Prostate gland (tissue), 2 donors: ENCODE measurements around the gene CCDC86. TPM values are rescaled to one million over a fixed set of nuclear protein-coding genes. Genes with fewer than 3 reads are reported as not detected.
A peak's percentile ranks its signal among the peaks of the same experiment; 100 is the strongest.

Source experiments
- DNase-seq: peaks from one replicate; pipeline ENCODE4 v3.0.0-alpha.2; 2019; ENCODE audit warnings: low spot score
- H3K27ac ChIP-seq, 2 donors: fragments of 200-600 bp; sonication (generic); 2 replicates each; pipeline ENCODE4 v1.5.1; 2017 to 2019
- H3K27me3 ChIP-seq: fragments of 200-600 bp; sonication (generic); replicated peaks from 2 replicates; pipeline ENCODE4 v1.5.1; 2019; ENCODE audit not compliant: insufficient read depth
- H3K36me3 ChIP-seq, 2 donors: fragments of 200-600 bp; sonication (generic); 1 replicate in 1 of 2; 2 replicates in 1 of 2; pipeline versions ENCODE4 v1.5.1 to v1.8.1; 2017 to 2019
- H3K4me1 ChIP-seq: fragments of 200-600 bp; sonication (generic); replicated peaks from 2 replicates; pipeline ENCODE4 v1.5.1; 2019
- H3K4me3 ChIP-seq, 2 donors: fragments of 200-600 bp; sonication (generic); 2 replicates each; pipeline ENCODE4 v1.5.1; 2017 to 2019
- H3K9me3 ChIP-seq: fragments of 200-600 bp; sonication (generic); 2 replicates; pipeline ENCODE4 v1.5.1; 2017
- POLR2A ChIP-seq: fragments of 450-650 bp; IDR thresholded peaks from one replicate; pipeline ENCODE4 v1.6.1; 2016; ENCODE audit warnings: antibody characterized with exemption, mild to moderate bottlenecking
- POLR2AphosphoS5 ChIP-seq: sonication (generic); formaldehyde crosslinking; IDR thresholded peaks from one replicate; pipeline ENCODE4 v1.6.1; 2017; ENCODE audit warnings: antibody characterized with exemption
- WGBS: methylation state at CpG from one replicate; pipeline ENCODE4 v1.1.5; 2018; 5-methylcytosine and 5-hydroxymethylcytosine counted together
- intact Hi-C: fragments of 100-400 bp; cut with DNase I; formaldehyde crosslinking; loops from one replicate; pipeline ENCODE4 v1.14.2; 2022
- total RNA-seq, 2 donors: library from RNA; depleted of rRNA; stranded (reverse); fragments of >200 nt; gene quantifications; one replicate each; pipeline ENCODE4 v1.1.0, GENCODE V29; 2016
- TF ChIP-seq, protein P1 (sequence below), 4 experiments: fragments of 200-600 bp in 2 of 4; fragments of 450-650 bp in 2 of 4; sonication (generic) in 2 of 4; IDR thresholded peaks; 1 replicate in 3 of 4; 2 replicates in 1 of 4; pipeline ENCODE4 v1.5.1; 2016 to 2019; ENCODE audit warnings: antibody characterized with exemption in 4 of 4, mild to moderate bottlenecking in 2 of 4, moderate library complexity in 2 of 4

The CCDC86 gene
- total RNA-seq, 2 donors from 2014 or later = 48.7 to 56.7 TPM

- H3K9me3 ChIP-seq = no peaks in the 10 kb centered on the region
- no peaks in the 10 kb centered on the region for H3K36me3 ChIP-seq
- intact Hi-C loops = loop anchor here (5.0 kb wide), 1 partner anchor 34 kb away; no protein-coding TSS in a partner anchor
- H3K4me3 ChIP-seq = peak overlapping the region; percentile 51 to 63
- H3K27ac ChIP-seq = peak overlapping the region; percentile 70 to 79
- peaks cover 22% of the 10 kb centered on the region for H3K4me1 ChIP-seq
- H3K27me3 ChIP-seq = no peaks in the 10 kb centered on the region
- WGBS = 8% methylated on average over 23 of the region's 23 CpGs
- TF ChIP-seq POLR2AphosphoS5 = no peak
- TF ChIP-seq POLR2A = no peak
- TF ChIP-seq, protein P1, sequence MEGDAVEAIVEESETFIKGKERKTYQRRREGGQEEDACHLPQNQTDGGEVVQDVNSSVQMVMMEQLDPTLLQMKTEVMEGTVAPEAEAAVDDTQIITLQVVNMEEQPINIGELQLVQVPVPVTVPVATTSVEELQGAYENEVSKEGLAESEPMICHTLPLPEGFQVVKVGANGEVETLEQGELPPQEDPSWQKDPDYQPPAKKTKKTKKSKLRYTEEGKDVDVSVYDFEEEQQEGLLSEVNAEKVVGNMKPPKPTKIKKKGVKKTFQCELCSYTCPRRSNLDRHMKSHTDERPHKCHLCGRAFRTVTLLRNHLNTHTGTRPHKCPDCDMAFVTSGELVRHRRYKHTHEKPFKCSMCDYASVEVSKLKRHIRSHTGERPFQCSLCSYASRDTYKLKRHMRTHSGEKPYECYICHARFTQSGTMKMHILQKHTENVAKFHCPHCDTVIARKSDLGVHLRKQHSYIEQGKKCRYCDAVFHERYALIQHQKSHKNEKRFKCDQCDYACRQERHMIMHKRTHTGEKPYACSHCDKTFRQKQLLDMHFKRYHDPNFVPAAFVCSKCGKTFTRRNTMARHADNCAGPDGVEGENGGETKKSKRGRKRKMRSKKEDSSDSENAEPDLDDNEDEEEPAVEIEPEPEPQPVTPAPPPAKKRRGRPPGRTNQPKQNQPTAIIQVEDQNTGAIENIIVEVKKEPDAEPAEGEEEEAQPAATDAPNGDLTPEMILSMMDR (IDR thresholded peaks at IDR 0.05) = no peak
- DNase-seq = no peak
These were observed 1.0 kb downstream of the CCDC86 start for GRCh38 chr11:60842668-60843600.

DNA sequence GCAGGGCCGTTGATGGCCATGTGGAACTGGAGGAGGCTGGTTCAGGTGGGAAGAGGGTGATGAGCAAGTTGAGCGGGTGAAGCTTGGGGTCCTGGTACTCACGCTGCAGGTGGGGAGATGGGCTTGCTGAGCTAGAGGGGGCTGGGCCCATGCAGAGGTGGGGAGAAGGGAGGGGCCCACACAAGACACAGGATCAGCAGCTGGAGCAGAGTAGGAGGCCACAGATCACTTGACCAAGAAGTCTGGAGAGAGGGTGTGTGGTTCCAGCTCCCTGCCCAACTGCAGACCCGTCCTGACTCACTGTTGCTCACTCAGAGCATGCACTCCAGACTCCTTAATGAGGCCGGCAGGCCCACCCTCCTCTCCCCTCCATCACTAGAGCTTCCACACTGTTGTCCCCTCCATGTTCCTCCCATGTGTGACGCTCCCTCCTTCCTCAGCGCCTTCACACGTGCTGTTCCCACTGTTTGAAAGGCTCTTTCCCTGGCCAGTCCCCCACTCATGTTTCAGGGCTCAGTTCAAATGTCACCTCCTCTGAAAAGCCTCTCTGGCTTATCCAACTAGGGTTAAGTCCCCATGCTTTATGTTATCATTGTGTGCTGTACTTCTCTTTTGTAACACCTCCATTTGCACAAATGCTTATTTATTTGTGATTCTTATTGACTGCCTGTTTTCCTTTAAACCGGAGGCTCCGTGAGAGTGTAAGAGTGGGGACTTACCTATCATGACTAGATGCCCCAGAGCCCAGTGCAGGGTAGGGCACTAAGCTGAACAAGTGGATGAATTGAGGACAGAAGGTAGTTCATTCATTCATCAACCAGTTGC is 2.3 kb downstream of the CCDC86 start:
- 45% methylated on average over 10 of the region's 10 CpGs for WGBS
- peak overlapping the region in 1 of 2 donors; percentile 63 for H3K4me3 ChIP-seq
- H3K27ac ChIP-seq = peak overlapping the region; percentile 70 to 79
- intact Hi-C loops = loop anchor here (5.0 kb wide), 1 partner anchor 33 kb away; no protein-coding TSS in a partner anchor
- peaks cover 0 to 4% of the 10 kb centered on the region in 2 donors for H3K36me3 ChIP-seq
- H3K9me3 ChIP-seq = no peaks in the 10 kb centered on the region
- TF ChIP-seq, protein P1 (IDR thresholded peaks at IDR 0.05) = no peak
- no peak for TF ChIP-seq POLR2AphosphoS5
- no peak for TF ChIP-seq POLR2A
- H3K27me3 ChIP-seq = no peaks in the 10 kb centered on the region
- peaks cover 22% of the 10 kb centered on the region for H3K4me1 ChIP-seq
- no peak for DNase-seq

GRCh38 chr11:60844870-60845221 is 2.9 kb downstream of the CCDC86 start:
- Histone ChIP-seq H3K4me3 (no peak overlapping the region), H3K9me3 (no peaks in the 10 kb centered on the region), H3K36me3 (peaks cover 0 to 4% of the 10 kb centered on the region in 2 donors), H3K27ac (peak overlapping the region; percentile 47 to 79), H3K4me1 (peaks cover 22% of the 10 kb centered on the region), H3K27me3 (no peaks in the 10 kb centered on the region)
- peak; percentile 74 for DNase-seq
- no peak for TF ChIP-seq POLR2A
- peak; percentile 89 for TF ChIP-seq POLR2AphosphoS5
- intact Hi-C loops = loop anchor here (5.0 kb wide), 1 partner anchor 32 kb away; no protein-coding TSS in a partner anchor
- 17% methylated on average over 4 of the region's 4 CpGs for WGBS

DNA sequence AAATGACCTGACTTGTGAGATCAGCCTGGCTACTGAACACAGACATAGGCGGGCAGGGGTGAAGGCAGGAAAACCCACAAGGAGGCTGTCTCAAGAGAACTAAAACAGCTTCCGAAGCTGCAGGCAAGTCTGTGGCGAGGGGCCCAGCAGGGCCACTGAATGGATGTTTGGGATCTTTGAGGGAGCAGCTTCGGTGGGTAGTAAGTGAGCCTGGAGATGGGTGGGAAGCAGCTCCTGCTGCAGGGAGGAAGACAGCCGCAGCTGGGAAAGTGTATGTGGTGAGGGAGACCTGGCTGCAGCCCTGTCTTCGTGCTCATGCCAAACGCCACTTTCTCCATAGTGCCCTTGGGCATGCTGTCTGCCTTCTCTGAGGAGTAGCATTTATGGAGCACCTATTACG is 3.4 kb downstream of the CCDC86 start:
- Histone ChIP-seq H3K27ac (peak overlapping the region in 1 of 2 donors; percentile 55), H3K27me3 (no peaks in the 10 kb centered on the region), H3K36me3 (peaks cover 1 to 6% of the 10 kb centered on the region in 2 donors), H3K4me1 (peaks cover 22% of the 10 kb centered on the region), H3K9me3 (no peaks in the 10 kb centered on the region), H3K4me3 (peak overlapping the region in 1 of 2 donors; percentile 3)
- 58% methylated on average over 8 of the region's 8 CpGs for WGBS
- DNase-seq = no peak
- no peak for TF ChIP-seq POLR2A
- TF ChIP-seq, protein P1 (IDR thresholded peaks at IDR 0.05) = no peak
- TF ChIP-seq POLR2AphosphoS5 = no peak
- intact Hi-C loops = no loop called here

DNA sequence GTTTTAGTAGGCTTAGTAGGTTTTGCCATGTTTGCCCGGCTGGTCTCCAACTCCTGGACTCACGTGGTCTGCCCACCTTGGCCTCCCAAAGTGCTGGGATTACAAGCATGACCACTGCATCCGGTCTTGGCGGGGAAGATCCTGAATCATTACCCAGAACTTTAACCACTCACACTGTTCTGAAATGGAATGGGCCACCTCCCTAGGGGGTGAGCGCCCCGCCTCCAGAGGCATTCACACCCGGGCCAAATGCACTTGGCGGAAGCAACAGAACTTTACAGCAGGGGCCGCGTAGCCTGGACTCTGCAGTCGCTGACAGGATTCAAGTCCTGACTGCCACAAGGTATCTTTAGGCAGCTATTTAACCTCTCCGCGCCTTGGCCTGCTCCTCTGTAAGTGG is 5.4 kb downstream of the CCDC86 start:
- peaks cover 3 to 10% of the 10 kb centered on the region in 2 donors for H3K36me3 ChIP-seq
- DNase-seq = no peak
- H3K27me3 ChIP-seq = no peaks in the 10 kb centered on the region
- intact Hi-C loops = no loop called here
- TF ChIP-seq POLR2AphosphoS5 (no peak), POLR2A (no peak)
- TF ChIP-seq, protein P1 (IDR thresholded peaks at IDR 0.05) = no peak
- H3K4me3 ChIP-seq = no peak overlapping the region
- WGBS = 69% methylated on average over 13 of the region's 13 CpGs
- peaks cover 22% of the 10 kb centered on the region for H3K4me1 ChIP-seq
- no peaks in the 10 kb centered on the region for H3K9me3 ChIP-seq
- no peak overlapping the region for H3K27ac ChIP-seq
